Liver (tissue), 9 donors: ENCODE data around the gene PPM1E. TPM values are rescaled to one million over a fixed set of nuclear protein-coding genes. Genes with fewer than 3 reads are reported as not detected.

Experiments
- DNase-seq: peaks from one replicate; pipeline ENCODE4 v3.0.0-alpha.2; 2017; ENCODE audit warnings: low spot score
- H3K27ac ChIP-seq, 2 donors: one replicate each; pipeline ENCODE4 v1.7.0; 2013; ENCODE audit warnings: inconsistent platforms in 2 of 2, low read length in 2 of 2, control low read depth in 1 of 2, low read depth in 1 of 2, mild to moderate bottlenecking in 1 of 2
- H3K27me3 ChIP-seq, 4 donors: one replicate each; pipeline versions ENCODE4 v1.6.1 to v1.7.0; 2013; ENCODE audit warnings: low read length in 3 of 4, inconsistent platforms in 1 of 4, mild to moderate bottlenecking in 1 of 4, moderate library complexity in 1 of 4; ENCODE audit not compliant: control insufficient read depth in 4 of 4, insufficient read depth in 4 of 4
- H3K36me3 ChIP-seq, 4 donors: one replicate each; pipeline versions ENCODE4 v1.6.1 to v1.7.0; 2013; ENCODE audit warnings: low read length in 3 of 4, mild to moderate bottlenecking in 3 of 4, low read depth in 1 of 4, moderate library complexity in 1 of 4; ENCODE audit not compliant: control insufficient read depth in 4 of 4, insufficient read depth in 3 of 4
- H3K4me1 ChIP-seq, 4 donors: one replicate each; pipeline versions ENCODE4 v1.6.1 to v1.7.0; 2013; ENCODE audit warnings: low read length in 3 of 4, mild to moderate bottlenecking in 3 of 4, moderate library complexity in 1 of 4; ENCODE audit not compliant: control insufficient read depth in 4 of 4, insufficient read depth in 4 of 4
- H3K4me3 ChIP-seq, 3 donors: one replicate each; pipeline versions ENCODE4 v1.6.1 to v1.7.0; 2013; ENCODE audit warnings: low read length in 3 of 3, control low read depth in 1 of 3, low read depth in 1 of 3, mild to moderate bottlenecking in 1 of 3
- H3K9ac ChIP-seq, 2 donors: one replicate each; pipeline ENCODE4 v1.7.0; 2013; ENCODE audit warnings: low read length in 2 of 2, mild to moderate bottlenecking in 2 of 2, moderate library complexity in 2 of 2, control low read depth in 1 of 2, low read depth in 1 of 2
- H3K9me3 ChIP-seq, 4 donors: one replicate each; pipeline versions ENCODE4 v1.6.1 to v1.7.0; 2013; ENCODE audit warnings: low read length in 3 of 4; ENCODE audit not compliant: control insufficient read depth in 4 of 4
- EGR1 ChIP-seq, 2 donors: IDR thresholded peaks; 2 replicates each; pipeline ENCODE4 v1.6.1; 2016 to 2018; ENCODE audit warnings: antibody characterized with exemption in 2 of 2, low read depth in 2 of 2
- FOXA1 ChIP-seq: IDR thresholded peaks from 2 replicates; pipeline ENCODE4 v1.6.1; 2016; ENCODE audit warnings: antibody characterized with exemption
- FOXA2 ChIP-seq: IDR thresholded peaks from 2 replicates; pipeline ENCODE4 v1.6.1; 2016; ENCODE audit warnings: antibody characterized with exemption
- GABPA ChIP-seq, 2 donors: IDR thresholded peaks in 1 of 2; conservative IDR thresholded peaks in 1 of 2; 2 replicates each; pipeline ENCODE4 v1.6.1; 2016; ENCODE audit warnings: antibody characterized with exemption in 2 of 2, mild to moderate bottlenecking in 1 of 2, moderate library complexity in 1 of 2
- HNF4A ChIP-seq, 2 donors: conservative IDR thresholded peaks; 2 replicates each; pipeline ENCODE4 v1.6.1; 2016; ENCODE audit warnings: antibody characterized with exemption in 2 of 2, mild to moderate bottlenecking in 2 of 2
- HNF4G ChIP-seq: IDR thresholded peaks from 2 replicates; pipeline ENCODE4 v1.6.1; 2016; ENCODE audit warnings: antibody characterized with exemption
- JUND ChIP-seq, 2 donors: IDR thresholded peaks; 2 replicates each; pipeline ENCODE4 v1.6.1; 2016; ENCODE audit warnings: antibody characterized with exemption in 2 of 2
- NR2F2 ChIP-seq: IDR thresholded peaks from 2 replicates; pipeline ENCODE4 v1.6.1; 2016; ENCODE audit warnings: antibody characterized with exemption
- RAD21 ChIP-seq, 2 donors: IDR thresholded peaks; 2 replicates each; pipeline ENCODE4 v1.6.1; 2016; ENCODE audit warnings: antibody characterized with exemption in 2 of 2, mild to moderate bottlenecking in 2 of 2
- RXRA ChIP-seq, 2 donors: IDR thresholded peaks; 2 replicates each; pipeline ENCODE4 v1.6.1; 2017 to 2018; ENCODE audit warnings: antibody characterized with exemption in 2 of 2, mild to moderate bottlenecking in 1 of 2
- SP1 ChIP-seq: IDR thresholded peaks from 2 replicates; pipeline ENCODE4 v1.6.1; 2018; ENCODE audit warnings: antibody characterized with exemption, mild to moderate bottlenecking
- TAF1 ChIP-seq: conservative IDR thresholded peaks from 2 replicates; pipeline ENCODE4 v1.6.1; 2016; ENCODE audit warnings: antibody characterized with exemption, mild to moderate bottlenecking
- YY1 ChIP-seq: IDR thresholded peaks from 2 replicates; pipeline ENCODE4 v1.6.1; 2016; ENCODE audit warnings: antibody characterized with exemption, mild to moderate bottlenecking
- WGBS: extraction: QIAGEN DNeasy Blood & Tissue Kit; methylation state at CpG from one replicate; pipeline ENCODE4 v1.1.7; 2013; 5-methylcytosine and 5-hydroxymethylcytosine counted together
- polyA plus RNA-seq, 2 donors: library from polyadenylated mRNA; stranded (reverse) in 1 of 2; unstranded in 1 of 2; fragments of 200-250 nt in 1 of 2; fragments of >200 nt in 1 of 2; fragmentation: Nextera tagmentation in 1 of 2; extraction: Ambion mirVana in 1 of 2; gene quantifications; one replicate each; pipeline versions ENCODE4 v1.2.1 to v1.2.3, GENCODE V29; 2013 to 2015
- total RNA-seq, 2 donors: library from RNA; depleted of rRNA; stranded (reverse); fragments of >200 nt; gene quantifications; one replicate each; pipeline ENCODE4 v1.2.3, GENCODE V29; 2014
- TF ChIP-seq, protein P1 (sequence below): IDR thresholded peaks from 2 replicates; pipeline ENCODE4 v1.6.1; 2016; ENCODE audit warnings: antibody characterized with exemption
- TF ChIP-seq, protein P2 (sequence below): IDR thresholded peaks from 2 replicates; pipeline ENCODE4 v1.6.1; 2016; ENCODE audit warnings: antibody characterized with exemption
- TF ChIP-seq, protein P3 (sequence below): IDR thresholded peaks from 2 replicates; pipeline ENCODE4 v1.6.1; 2016; ENCODE audit warnings: antibody characterized with exemption
- TF ChIP-seq, protein P4 (sequence below): IDR thresholded peaks from 2 replicates; pipeline ENCODE4 v1.6.1; 2016; ENCODE audit warnings: antibody characterized with exemption, mild to moderate bottlenecking
- TF ChIP-seq, protein P5 (sequence below): fragments of 150-350 bp; IDR thresholded peaks from 2 replicates; pipeline ENCODE4 v1.5.1; 2017; ENCODE audit warnings: improper control_type of control experiment, low read depth, low read length; ENCODE audit not compliant: missing input control
- donor health status: healthy.
- donor health status: healthy.
- donor health status: healthy.
- donor health status: healthy.
- donor health status: healthy.

PPM1E gene
- total and polyA plus RNA-seq, 4 donors = 0.25 to 0.61 (median 0.50) TPM; not detected in 1

DNA sequence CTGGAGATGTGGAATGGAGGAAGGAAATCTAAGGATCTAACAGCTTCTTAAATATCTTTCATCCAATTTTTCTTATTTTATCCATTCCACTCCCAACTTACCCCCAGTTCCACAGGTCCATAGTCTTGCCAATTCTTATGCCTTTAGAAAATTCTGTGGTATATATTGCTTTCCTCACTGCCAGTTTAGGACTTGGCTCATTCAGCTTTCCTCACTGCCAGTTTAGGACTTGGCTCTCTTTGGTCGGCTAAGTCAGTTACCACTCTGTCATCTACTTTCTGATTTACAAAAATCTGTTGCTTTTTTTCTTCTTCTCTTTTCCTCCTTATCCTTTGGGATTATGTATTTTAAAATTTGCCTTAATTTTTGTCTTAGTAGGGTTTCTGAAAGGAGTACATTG lies 128.5 kb downstream of the PPM1E start:
- TF ChIP-seq HNF4G (no peak), YY1 (no peak)
- H3K27me3 ChIP-seq = no peaks in the 10 kb centered on the region
- no peak overlapping the region for H3K4me3 ChIP-seq
- no peak overlapping the region for H3K9ac ChIP-seq
- no peaks in the 10 kb centered on the region for H3K36me3 ChIP-seq
- no peaks in the 10 kb centered on the region for H3K4me1 ChIP-seq
- H3K9me3 ChIP-seq = no peaks in the 10 kb centered on the region
- no peak overlapping the region for H3K27ac ChIP-seq
- DNase-seq = no peak
- WGBS = 86% methylated on average over 1 of the region's 1 CpG

DNA sequence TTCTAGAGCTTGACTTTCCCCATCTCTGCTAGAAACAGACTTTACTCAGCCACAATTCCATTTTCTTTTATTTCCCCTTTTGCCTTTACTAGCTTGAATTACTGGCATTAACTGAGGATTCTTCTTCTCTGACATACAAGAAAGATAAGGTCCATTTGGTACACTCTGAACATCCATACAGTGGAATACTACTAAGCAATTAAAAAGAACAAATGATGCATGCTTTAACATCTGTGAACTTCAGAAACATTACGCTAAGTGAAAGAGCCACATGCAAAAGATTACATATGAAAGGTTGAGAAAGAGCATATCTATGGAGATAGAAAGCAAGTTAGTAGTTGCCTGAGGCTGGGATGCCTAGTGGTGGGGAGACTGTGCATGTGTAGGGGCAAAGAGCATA lies 130.9 kb downstream of the PPM1E start:
- no peaks in the 10 kb centered on the region for H3K4me1 ChIP-seq
- no peak overlapping the region for H3K4me3 ChIP-seq
- no peak overlapping the region for H3K27ac ChIP-seq
- TF ChIP-seq GABPA (IDR thresholded peaks at IDR 0.05 in 1 of 2, conservative IDR thresholded peaks at IDR 0.05 in 1 of 2) (no peak), HNF4G (no peak), NR2F2 (no peak), FOXA2 (no peak), EGR1 (IDR thresholded peaks at IDR 0.05; ENCODE audit: low read depth in 2 of 2) (no peak), FOXA1 (no peak), HNF4A (conservative IDR thresholded peaks at IDR 0.05) (no peak), RAD21 (IDR thresholded peaks at IDR 0.05) (no peak), YY1 (no peak), JUND (IDR thresholded peaks at IDR 0.05) (no peak), RXRA (IDR thresholded peaks at IDR 0.05) (no peak), SP1 (no peak), TAF1 (no peak)
- TF ChIP-seq, protein P1, sequence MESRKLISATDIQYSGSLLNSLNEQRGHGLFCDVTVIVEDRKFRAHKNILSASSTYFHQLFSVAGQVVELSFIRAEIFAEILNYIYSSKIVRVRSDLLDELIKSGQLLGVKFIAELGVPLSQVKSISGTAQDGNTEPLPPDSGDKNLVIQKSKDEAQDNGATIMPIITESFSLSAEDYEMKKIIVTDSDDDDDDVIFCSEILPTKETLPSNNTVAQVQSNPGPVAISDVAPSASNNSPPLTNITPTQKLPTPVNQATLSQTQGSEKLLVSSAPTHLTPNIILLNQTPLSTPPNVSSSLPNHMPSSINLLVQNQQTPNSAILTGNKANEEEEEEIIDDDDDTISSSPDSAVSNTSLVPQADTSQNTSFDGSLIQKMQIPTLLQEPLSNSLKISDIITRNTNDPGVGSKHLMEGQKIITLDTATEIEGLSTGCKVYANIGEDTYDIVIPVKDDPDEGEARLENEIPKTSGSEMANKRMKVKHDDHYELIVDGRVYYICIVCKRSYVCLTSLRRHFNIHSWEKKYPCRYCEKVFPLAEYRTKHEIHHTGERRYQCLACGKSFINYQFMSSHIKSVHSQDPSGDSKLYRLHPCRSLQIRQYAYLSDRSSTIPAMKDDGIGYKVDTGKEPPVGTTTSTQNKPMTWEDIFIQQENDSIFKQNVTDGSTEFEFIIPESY = no peak
- TF ChIP-seq, protein P2, sequence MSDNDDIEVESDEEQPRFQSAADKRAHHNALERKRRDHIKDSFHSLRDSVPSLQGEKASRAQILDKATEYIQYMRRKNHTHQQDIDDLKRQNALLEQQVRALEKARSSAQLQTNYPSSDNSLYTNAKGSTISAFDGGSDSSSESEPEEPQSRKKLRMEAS = no peak
- TF ChIP-seq, protein P3, sequence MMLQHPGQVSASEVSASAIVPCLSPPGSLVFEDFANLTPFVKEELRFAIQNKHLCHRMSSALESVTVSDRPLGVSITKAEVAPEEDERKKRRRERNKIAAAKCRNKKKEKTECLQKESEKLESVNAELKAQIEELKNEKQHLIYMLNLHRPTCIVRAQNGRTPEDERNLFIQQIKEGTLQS = no peak
- TF ChIP-seq, protein P4, sequence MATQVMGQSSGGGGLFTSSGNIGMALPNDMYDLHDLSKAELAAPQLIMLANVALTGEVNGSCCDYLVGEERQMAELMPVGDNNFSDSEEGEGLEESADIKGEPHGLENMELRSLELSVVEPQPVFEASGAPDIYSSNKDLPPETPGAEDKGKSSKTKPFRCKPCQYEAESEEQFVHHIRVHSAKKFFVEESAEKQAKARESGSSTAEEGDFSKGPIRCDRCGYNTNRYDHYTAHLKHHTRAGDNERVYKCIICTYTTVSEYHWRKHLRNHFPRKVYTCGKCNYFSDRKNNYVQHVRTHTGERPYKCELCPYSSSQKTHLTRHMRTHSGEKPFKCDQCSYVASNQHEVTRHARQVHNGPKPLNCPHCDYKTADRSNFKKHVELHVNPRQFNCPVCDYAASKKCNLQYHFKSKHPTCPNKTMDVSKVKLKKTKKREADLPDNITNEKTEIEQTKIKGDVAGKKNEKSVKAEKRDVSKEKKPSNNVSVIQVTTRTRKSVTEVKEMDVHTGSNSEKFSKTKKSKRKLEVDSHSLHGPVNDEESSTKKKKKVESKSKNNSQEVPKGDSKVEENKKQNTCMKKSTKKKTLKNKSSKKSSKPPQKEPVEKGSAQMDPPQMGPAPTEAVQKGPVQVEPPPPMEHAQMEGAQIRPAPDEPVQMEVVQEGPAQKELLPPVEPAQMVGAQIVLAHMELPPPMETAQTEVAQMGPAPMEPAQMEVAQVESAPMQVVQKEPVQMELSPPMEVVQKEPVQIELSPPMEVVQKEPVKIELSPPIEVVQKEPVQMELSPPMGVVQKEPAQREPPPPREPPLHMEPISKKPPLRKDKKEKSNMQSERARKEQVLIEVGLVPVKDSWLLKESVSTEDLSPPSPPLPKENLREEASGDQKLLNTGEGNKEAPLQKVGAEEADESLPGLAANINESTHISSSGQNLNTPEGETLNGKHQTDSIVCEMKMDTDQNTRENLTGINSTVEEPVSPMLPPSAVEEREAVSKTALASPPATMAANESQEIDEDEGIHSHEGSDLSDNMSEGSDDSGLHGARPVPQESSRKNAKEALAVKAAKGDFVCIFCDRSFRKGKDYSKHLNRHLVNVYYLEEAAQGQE = no peak
- TF ChIP-seq, protein P5, sequence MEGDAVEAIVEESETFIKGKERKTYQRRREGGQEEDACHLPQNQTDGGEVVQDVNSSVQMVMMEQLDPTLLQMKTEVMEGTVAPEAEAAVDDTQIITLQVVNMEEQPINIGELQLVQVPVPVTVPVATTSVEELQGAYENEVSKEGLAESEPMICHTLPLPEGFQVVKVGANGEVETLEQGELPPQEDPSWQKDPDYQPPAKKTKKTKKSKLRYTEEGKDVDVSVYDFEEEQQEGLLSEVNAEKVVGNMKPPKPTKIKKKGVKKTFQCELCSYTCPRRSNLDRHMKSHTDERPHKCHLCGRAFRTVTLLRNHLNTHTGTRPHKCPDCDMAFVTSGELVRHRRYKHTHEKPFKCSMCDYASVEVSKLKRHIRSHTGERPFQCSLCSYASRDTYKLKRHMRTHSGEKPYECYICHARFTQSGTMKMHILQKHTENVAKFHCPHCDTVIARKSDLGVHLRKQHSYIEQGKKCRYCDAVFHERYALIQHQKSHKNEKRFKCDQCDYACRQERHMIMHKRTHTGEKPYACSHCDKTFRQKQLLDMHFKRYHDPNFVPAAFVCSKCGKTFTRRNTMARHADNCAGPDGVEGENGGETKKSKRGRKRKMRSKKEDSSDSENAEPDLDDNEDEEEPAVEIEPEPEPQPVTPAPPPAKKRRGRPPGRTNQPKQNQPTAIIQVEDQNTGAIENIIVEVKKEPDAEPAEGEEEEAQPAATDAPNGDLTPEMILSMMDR = no peak
- WGBS = 91% methylated on average over 1 of the region's 1 CpG
- no peak for DNase-seq
- no peaks in the 10 kb centered on the region for H3K27me3 ChIP-seq
- no peak overlapping the region for H3K9ac ChIP-seq
- peaks cover 0 to 6% (median 1%) of the 10 kb centered on the region in 4 donors for H3K9me3 ChIP-seq
- peaks cover 0 to 2% (median 0%) of the 10 kb centered on the region in 4 donors for H3K36me3 ChIP-seq
